ENCODE results near the gene MAGEB4.

The MAGEB4 gene

DNA sequence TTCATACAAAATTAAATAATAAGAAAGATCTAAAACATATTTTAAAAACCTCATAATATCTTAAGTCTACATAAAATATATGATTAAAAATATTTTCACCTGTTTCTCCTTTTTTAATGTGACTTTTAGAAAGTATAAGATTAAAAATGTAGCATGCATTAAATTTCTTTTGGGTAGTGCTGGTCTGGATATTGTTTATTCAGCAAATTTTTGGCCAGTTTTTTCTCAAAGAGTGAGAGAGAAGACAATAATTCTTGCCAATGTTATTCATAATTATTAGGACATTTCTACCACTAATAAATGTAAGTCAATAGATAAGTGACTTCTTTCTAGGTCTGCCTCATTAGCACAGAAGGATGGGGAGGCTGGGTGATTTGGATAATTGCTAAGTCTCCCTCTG, 19.2 kb downstream of the MAGEB4 start:
- no peak for DNase-seq (ENCODE audit: low spot score)
- TF ChIP-seq, protein P1, sequence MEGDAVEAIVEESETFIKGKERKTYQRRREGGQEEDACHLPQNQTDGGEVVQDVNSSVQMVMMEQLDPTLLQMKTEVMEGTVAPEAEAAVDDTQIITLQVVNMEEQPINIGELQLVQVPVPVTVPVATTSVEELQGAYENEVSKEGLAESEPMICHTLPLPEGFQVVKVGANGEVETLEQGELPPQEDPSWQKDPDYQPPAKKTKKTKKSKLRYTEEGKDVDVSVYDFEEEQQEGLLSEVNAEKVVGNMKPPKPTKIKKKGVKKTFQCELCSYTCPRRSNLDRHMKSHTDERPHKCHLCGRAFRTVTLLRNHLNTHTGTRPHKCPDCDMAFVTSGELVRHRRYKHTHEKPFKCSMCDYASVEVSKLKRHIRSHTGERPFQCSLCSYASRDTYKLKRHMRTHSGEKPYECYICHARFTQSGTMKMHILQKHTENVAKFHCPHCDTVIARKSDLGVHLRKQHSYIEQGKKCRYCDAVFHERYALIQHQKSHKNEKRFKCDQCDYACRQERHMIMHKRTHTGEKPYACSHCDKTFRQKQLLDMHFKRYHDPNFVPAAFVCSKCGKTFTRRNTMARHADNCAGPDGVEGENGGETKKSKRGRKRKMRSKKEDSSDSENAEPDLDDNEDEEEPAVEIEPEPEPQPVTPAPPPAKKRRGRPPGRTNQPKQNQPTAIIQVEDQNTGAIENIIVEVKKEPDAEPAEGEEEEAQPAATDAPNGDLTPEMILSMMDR (IDR thresholded peaks at IDR 0.05; ENCODE audit: extremely low read depth, missing control alignments): no peak

DNA sequence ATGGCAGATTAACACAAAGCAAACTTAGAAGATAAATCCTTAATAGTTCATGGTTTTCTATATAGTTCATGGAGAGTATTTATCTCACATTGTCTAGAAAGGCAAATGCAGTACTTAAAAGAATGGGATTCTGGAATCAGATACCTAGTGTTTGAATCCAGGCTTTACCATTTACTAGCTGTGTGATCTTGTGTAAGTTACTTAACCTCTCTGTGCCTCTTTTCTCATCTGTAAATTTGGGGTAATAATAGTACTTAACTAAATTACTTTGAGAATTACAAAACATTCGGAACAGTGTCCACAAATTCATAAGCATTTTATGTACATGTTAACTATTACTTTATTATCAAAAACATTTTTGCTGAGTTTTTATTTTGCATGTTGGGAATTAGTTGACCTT, 21.0 kb downstream of the MAGEB4 start:
- no peak for DNase-seq (ENCODE audit: low spot score)
- TF ChIP-seq, protein P1 (IDR thresholded peaks at IDR 0.05; ENCODE audit: extremely low read depth, missing control alignments): no peak

DNA sequence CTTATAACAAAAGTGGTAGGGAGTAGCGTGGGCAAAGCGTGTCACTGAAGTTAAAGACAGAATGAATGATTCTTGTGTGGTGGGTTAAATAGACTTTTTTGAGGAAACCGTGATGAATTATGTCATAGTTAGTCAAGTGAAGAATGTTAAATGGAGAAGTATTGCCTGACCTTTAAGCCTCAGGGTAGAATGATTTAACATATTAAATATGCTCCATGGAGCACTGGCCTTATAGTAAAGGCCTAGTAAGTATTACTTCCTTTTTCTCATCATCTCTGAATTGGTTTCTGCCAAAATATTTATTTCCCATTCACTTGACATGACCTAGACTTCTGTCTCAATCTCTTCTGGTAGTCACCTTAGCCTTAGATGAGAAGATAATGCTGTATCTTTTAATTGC, 28.8 kb downstream of the MAGEB4 start:
- DNase-seq (ENCODE audit: low spot score): no peak
- TF ChIP-seq, protein P1 (IDR thresholded peaks at IDR 0.05; ENCODE audit: extremely low read depth, missing control alignments): no peak

DNA sequence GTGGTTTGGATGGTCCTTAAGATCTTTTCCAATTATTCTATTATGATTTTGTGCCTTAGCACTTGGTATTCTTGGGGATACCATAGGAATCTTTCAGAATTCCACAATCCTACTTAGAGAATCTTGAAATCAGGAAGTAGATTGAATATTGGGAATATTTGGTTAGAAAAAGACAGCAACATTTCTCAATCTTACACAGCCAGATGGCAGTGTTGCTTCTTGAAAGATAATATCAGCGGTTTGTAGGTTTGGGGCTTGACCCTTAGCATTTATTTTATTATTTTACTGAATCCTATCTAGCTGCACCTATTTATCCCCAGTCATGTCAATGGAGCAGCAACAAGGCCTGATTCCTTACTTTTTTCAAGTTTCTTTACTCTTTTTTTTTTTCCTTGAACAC, 33.7 kb downstream of the MAGEB4 start:
- no peak for DNase-seq (ENCODE audit: low spot score)

DNA sequence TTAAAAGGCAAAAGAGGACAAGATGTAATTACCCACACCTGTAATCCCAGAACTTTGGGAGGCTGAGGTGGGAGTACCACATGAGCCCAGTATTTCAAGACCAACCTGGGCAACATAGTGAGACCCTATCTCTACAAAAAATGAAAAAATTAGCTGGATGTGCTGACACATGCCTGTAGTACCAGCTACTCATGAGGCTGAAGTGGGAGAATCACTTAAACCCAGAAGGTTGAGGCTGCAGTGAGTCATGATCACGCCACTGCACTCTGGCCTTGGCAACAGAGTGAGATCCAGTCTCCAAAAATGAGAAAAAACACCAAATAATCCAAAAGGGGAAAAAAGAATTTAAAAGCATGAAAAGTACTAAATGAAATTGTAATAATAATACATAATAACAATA, 36.6 kb downstream of the MAGEB4 start:
- TF ChIP-seq, protein P1 (IDR thresholded peaks at IDR 0.05; ENCODE audit: extremely low read depth, missing control alignments): no peak
- no peak for DNase-seq (ENCODE audit: low spot score)

More for the DNA sequence above, 33.7 kb downstream of the MAGEB4 start:
- TF ChIP-seq, protein P1 (IDR thresholded peaks at IDR 0.05; ENCODE audit: extremely low read depth, missing control alignments): no peak

DNA sequence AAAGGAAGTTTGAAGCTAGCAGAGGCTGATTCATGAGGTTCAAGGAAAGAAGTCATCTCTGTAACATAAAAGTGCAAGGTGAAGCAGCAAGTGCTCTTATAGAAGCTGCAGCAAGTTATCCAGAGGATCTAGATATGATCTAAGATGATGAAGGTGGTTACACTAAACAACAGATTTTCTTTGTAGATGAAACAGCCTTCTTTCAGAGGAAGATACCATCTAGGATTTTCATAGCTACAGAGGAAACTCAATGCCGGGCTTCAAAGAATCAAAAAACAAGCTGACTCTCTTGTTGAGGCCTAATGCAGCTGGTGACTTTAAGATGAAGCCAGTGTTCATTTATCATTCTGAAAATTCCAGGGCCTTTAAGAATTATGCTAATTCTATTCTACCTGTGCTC, 38.6 kb downstream of the MAGEB4 start:
- TF ChIP-seq, protein P1 (IDR thresholded peaks at IDR 0.05; ENCODE audit: extremely low read depth, missing control alignments): no peak
- no peak for DNase-seq (ENCODE audit: low spot score)

DNA sequence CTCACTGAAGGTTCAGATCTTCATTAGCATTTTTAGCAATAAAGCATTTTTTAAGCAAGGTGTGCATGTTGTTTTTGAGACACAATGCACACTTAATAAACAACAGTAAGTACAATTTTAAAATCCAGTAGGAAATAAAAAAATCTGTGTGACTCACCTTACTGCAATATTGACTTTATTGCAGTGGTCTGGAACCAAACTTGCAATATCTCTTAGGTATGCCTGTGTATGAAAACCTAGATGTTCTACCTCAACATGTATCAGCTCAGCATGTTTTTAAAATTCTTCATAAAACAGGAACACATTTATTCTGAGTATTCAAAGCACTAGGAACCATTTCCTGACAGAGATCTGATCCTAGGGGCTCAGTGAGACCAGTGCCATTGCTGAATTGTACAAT, 40.7 kb downstream of the MAGEB4 start:
- no peak for DNase-seq (ENCODE audit: low spot score)
- TF ChIP-seq, protein P1 (IDR thresholded peaks at IDR 0.05; ENCODE audit: extremely low read depth, missing control alignments): no peak

Data from GM20000 (cell line).